CD4-positive, alpha-beta T cell (primary cell): ENCODE results near the gene MOGAT1. TPM values are rescaled to one million over a fixed set of nuclear protein-coding genes. Genes with fewer than 3 reads are reported as not detected.
"Not testable (repeated sequence)": the region's sequence is repeated elsewhere in the genome, so short reads cannot be mapped to it uniquely, and the experiment has no call there.

ENCODE experiments used
- ATAC-seq: fragments of 200-7000 bp; cut with Tn5 transposase; one replicate; pipeline ENCODE4 v1.10.0; 2022; ENCODE audit warnings: mild to moderate bottlenecking; ENCODE audit not compliant: poor library complexity
- CTCF ChIA-PET: fragments of 350-600 bp; sonication (Branson Sonifier 250); formaldehyde crosslinking; loops from one replicate; lab custom pipeline; 2021; ENCODE audit warnings: antibody characterized with exemption, inconsistent platforms; lab: Charles Lee
- POLR2A ChIA-PET: fragments of 350-600 bp; sonication (Branson Sonifier 250); formaldehyde crosslinking; loops from one replicate; lab custom pipeline; 2021; ENCODE audit warnings: antibody characterized with exemption, inconsistent platforms; lab: Charles Lee
- DNase-seq, 14 experiments: peaks; one replicate each; pipeline ENCODE4 v3.0.0-alpha.2; 2013 to 2020; ENCODE audit warnings: mixed read lengths in 2 of 14
- H3K27ac ChIP-seq, 2 donors: one replicate each; pipeline versions ENCODE4 v1.5.1 to v1.7.0; 2013; ENCODE audit warnings: low read length in 2 of 2, low read depth in 1 of 2, mild to moderate bottlenecking in 1 of 2
- H3K27me3 ChIP-seq, 2 experiments: 1 replicate in 1 of 2; 2 replicates in 1 of 2; pipeline versions ENCODE4 v1.6.1 to v1.7.0; 2013; ENCODE audit warnings: low read length in 2 of 2, control low read depth in 1 of 2, mild to moderate bottlenecking in 1 of 2, moderate library complexity in 1 of 2; ENCODE audit not compliant: insufficient read depth in 2 of 2, control insufficient read depth in 1 of 2
- H3K36me3 ChIP-seq: one replicate; pipeline ENCODE4 v1.6.1; 2013; ENCODE audit warnings: low read length, control low read depth; ENCODE audit not compliant: insufficient read depth
- H3K4me1 ChIP-seq: one replicate; pipeline ENCODE4 v1.6.1; 2013; ENCODE audit warnings: low read length, control low read depth; ENCODE audit not compliant: insufficient read depth
- H3K4me3 ChIP-seq: one replicate; pipeline ENCODE4 v1.5.1; 2013; ENCODE audit warnings: mild to moderate bottlenecking, low read length, moderate library complexity
- H3K9me3 ChIP-seq, 2 experiments: 1 replicate in 1 of 2; 2 replicates in 1 of 2; pipeline versions ENCODE4 v1.6.1 to v1.7.0; 2013; ENCODE audit warnings: low read length in 2 of 2, mild to moderate bottlenecking in 2 of 2, control low read depth in 1 of 2, moderate library complexity in 1 of 2; ENCODE audit not compliant: control insufficient read depth in 1 of 2, insufficient read depth in 1 of 2
- H3K27ac Mint-ChIP-seq: one replicate; pipeline ENCODE4 v1.8.0; 2020; ENCODE audit warnings: mixed read lengths
- H3K27me3 Mint-ChIP-seq: one replicate; pipeline ENCODE4 v1.8.0; 2021; ENCODE audit warnings: mixed read lengths
- H3K36me3 Mint-ChIP-seq: one replicate; pipeline ENCODE4 v1.8.0; 2021; ENCODE audit warnings: low read depth, mixed read lengths
- H3K4me1 Mint-ChIP-seq: one replicate; pipeline ENCODE4 v1.8.0; 2021; ENCODE audit warnings: low read depth, mixed read lengths
- H3K4me3 Mint-ChIP-seq: one replicate; pipeline ENCODE4 v1.8.0; 2020; ENCODE audit warnings: mild to moderate bottlenecking, mixed read lengths
- H3K9me3 Mint-ChIP-seq: one replicate; pipeline ENCODE4 v1.8.0; 2020; ENCODE audit warnings: mixed read lengths
- CTCF ChIP-seq: fragments of 200-600 bp; IDR thresholded peaks from one replicate; pipeline ENCODE4 v1.8.0; 2022; ENCODE audit warnings: antibody characterized with exemption, mild to moderate bottlenecking
- intact Hi-C, 2 experiments: fragments of 100-400 bp; cut with DNase I in 1 of 2; cut with micrococcal nuclease in 1 of 2; formaldehyde crosslinking; loops; one replicate each; pipeline versions ENCODE4 v1.15.1 to v1.9.0; 2023 to 2025; cut with DNase I, micrococcal nuclease
- total RNA-seq, 174 experiments: library from RNA in 2 of 174; stranded (reverse) in 2 of 174; gene quantifications; one replicate each; pipeline ENCODE4 v1.2.3 and lab custom pipeline; 2021 to 2026

MOGAT1 gene
- total RNA-seq, 2 experiments from 2014 or later, result not detected

- H3K9me3 ChIP-seq, result no peaks in the 10 kb centered on the region
- POLR2A ChIA-PET, result no interaction called here
- no peaks in the 10 kb centered on the region for H3K27me3 Mint-ChIP-seq
- TF ChIP-seq CTCF, result no peak
- CTCF ChIA-PET, result no interaction called here
- no peaks in the 10 kb centered on the region for H3K36me3 Mint-ChIP-seq
- no peak overlapping the region for H3K27ac Mint-ChIP-seq
- intact Hi-C loops, result no loop called here
- no peaks in the 10 kb centered on the region for H3K36me3 ChIP-seq
- no peak for DNase-seq
- no peak overlapping the region for H3K4me3 ChIP-seq
- H3K27me3 ChIP-seq, result no peaks in the 10 kb centered on the region
- H3K4me1 ChIP-seq, result no peaks in the 10 kb centered on the region
- H3K4me1 Mint-ChIP-seq, result no peaks in the 10 kb centered on the region
- H3K27ac ChIP-seq, result no peak overlapping the region
- no peak for ATAC-seq
- H3K4me3 Mint-ChIP-seq, result no peak overlapping the region
- no peaks in the 10 kb centered on the region for H3K9me3 Mint-ChIP-seq
Measured at GRCh38 chr2:222754324-222754930, 83.0 kb downstream of the MOGAT1 start.

- H3K4me3 Mint-ChIP-seq, H3K36me3 ChIP-seq, H3K9me3 Mint-ChIP-seq, H3K27ac ChIP-seq, H3K27me3 ChIP-seq, H3K27ac Mint-ChIP-seq, ATAC-seq, H3K4me3 ChIP-seq, H3K36me3 Mint-ChIP-seq, intact Hi-C loops, DNase-seq, H3K9me3 ChIP-seq, H3K4me1 Mint-ChIP-seq, POLR2A ChIA-PET, H3K27me3 Mint-ChIP-seq, H3K4me1 ChIP-seq: not testable (repeated sequence)
- CTCF ChIA-PET, result interaction anchor here (0.7 kb wide), 1 partner anchor 286 kb away, joined by 3 read pairs; no protein-coding TSS in a partner anchor
Measured at GRCh38 chr2:222755593-222755992, 84.1 kb downstream of the MOGAT1 start.

- no peak overlapping the region for H3K27ac Mint-ChIP-seq
Measured at GRCh38 chr2:222756362-222756831, 84.9 kb downstream of the MOGAT1 start.

More at GRCh38 chr2:222756362-222756831, 84.9 kb downstream of the MOGAT1 start:
- no peaks in the 10 kb centered on the region for H3K27me3 ChIP-seq
- H3K36me3 Mint-ChIP-seq, result no peaks in the 10 kb centered on the region
- no peaks in the 10 kb centered on the region for H3K36me3 ChIP-seq
- H3K9me3 Mint-ChIP-seq, result no peaks in the 10 kb centered on the region
- H3K9me3 ChIP-seq, result no peaks in the 10 kb centered on the region
- H3K4me1 ChIP-seq, result no peaks in the 10 kb centered on the region
- CTCF ChIA-PET, result no interaction called here
- DNase-seq, result no peak
- no peaks in the 10 kb centered on the region for H3K4me1 Mint-ChIP-seq
- no peaks in the 10 kb centered on the region for H3K27me3 Mint-ChIP-seq
- H3K27ac ChIP-seq, result no peak overlapping the region
- no peak overlapping the region for H3K4me3 ChIP-seq
- TF ChIP-seq CTCF, result no peak
- no peak overlapping the region for H3K4me3 Mint-ChIP-seq
- intact Hi-C loops, result no loop called here
- POLR2A ChIA-PET, result no interaction called here
- no peak for ATAC-seq
